Gastroesophageal sphincter (tissue), 4 donors: ENCODE results near the gene PACRGL. TPM values are rescaled to one million over a fixed set of nuclear protein-coding genes. Genes with fewer than 3 reads are reported as not detected.

ENCODE experiments used
- ATAC-seq: fragments of 150-250 bp; one replicate; pipeline ENCODE4 v1.9.1; 2016; ENCODE audit warnings: mild to moderate bottlenecking, moderate library complexity
- H3K27ac ChIP-seq, 4 donors: fragments of 200-600 bp; sonication (generic) in 3 of 4; 1 replicate in 3 of 4; 2 replicates in 1 of 4; pipeline ENCODE4 v1.5.1; 2016 to 2019
- H3K27me3 ChIP-seq: fragments of 200-600 bp; sonication (generic); one replicate; pipeline ENCODE4 v1.5.1; 2019
- H3K36me3 ChIP-seq, 2 donors: fragments of 200-600 bp; sonication (generic); one replicate each; pipeline ENCODE4 v1.5.1; 2019; ENCODE audit warnings: control low read depth in 1 of 2
- H3K4me1 ChIP-seq, 3 donors: fragments of 200-600 bp; sonication (generic); 1 replicate in 2 of 3; 2 replicates in 1 of 3; pipeline ENCODE4 v1.5.1; 2016 to 2019; ENCODE audit warnings: control low read depth in 2 of 3
- H3K4me3 ChIP-seq, 2 donors: fragments of 200-600 bp; sonication (generic); one replicate each; pipeline ENCODE4 v1.5.1; 2019; ENCODE audit warnings: mild to moderate bottlenecking in 1 of 2, moderate library complexity in 1 of 2
- H3K9me3 ChIP-seq, 3 donors: fragments of 200-600 bp; sonication (generic); one replicate each; pipeline ENCODE4 v1.5.1; 2017 to 2019; ENCODE audit warnings: control low read depth in 2 of 3
- EP300 ChIP-seq: sonication (generic); formaldehyde crosslinking; IDR thresholded peaks from one replicate; pipeline ENCODE4 v1.6.1; 2017; ENCODE audit warnings: antibody characterized with exemption, mild to moderate bottlenecking
- POLR2A ChIP-seq, 2 donors: fragments of 450-650 bp; IDR thresholded peaks; one replicate each; pipeline ENCODE4 v1.6.1; 2017; ENCODE audit warnings: antibody characterized with exemption in 2 of 2, mild to moderate bottlenecking in 2 of 2, moderate library complexity in 1 of 2
- POLR2AphosphoS5 ChIP-seq: sonication (generic); formaldehyde crosslinking; IDR thresholded peaks from one replicate; pipeline ENCODE4 v1.6.1; 2017; ENCODE audit warnings: antibody characterized with exemption
- WGBS, 2 donors: methylation state at CpG; one replicate each; pipeline ENCODE4 v1.1.5; 2018; ENCODE audit warnings: low coverage in 1 of 2; 5-methylcytosine and 5-hydroxymethylcytosine counted together
- total RNA-seq, 4 donors: library from RNA; depleted of rRNA; stranded (reverse); fragments of >200 nt; gene quantifications; one replicate each; pipeline ENCODE4 v1.1.0, GENCODE V29; 2016
- TF ChIP-seq, protein P1 (sequence below), 4 experiments: fragments of 200-600 bp in 2 of 4; fragments of 450-650 bp in 2 of 4; sonication (generic) in 1 of 4; IDR thresholded peaks; one replicate each; pipeline ENCODE4 v1.5.1; 2017 to 2019; ENCODE audit warnings: antibody characterized with exemption in 4 of 4, mild to moderate bottlenecking in 2 of 4, moderate library complexity in 2 of 4

Gene PACRGL
- total RNA-seq, 4 donors from 2014 or later: 27.3 to 38.6 (median 30.5) TPM

DNA sequence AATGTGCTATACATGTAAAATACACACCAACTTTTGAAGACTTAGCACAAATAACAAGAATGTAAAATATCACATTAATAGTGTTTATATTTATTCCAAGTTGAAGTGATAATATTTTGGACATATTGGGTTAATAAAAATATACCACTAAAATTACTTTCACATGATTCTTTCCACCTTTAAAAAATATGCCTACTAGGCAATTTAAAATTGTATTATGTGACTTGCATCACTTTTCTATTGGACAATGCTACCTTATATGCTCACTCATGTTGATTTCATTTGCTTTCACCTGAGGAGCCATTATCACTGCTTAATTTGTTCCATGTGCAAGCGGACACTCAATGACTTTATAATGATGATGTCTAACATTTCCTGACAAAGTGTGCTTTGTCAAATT lies 3.4 kb upstream of the PACRGL start:
- Histone ChIP-seq H3K4me1 (peaks cover 12 to 25% (median 13%) of the 10 kb centered on the region in 3 donors), H3K4me3 (no peak overlapping the region), H3K27ac (no peak overlapping the region), H3K36me3 (no peaks in the 10 kb centered on the region), H3K9me3 (no peaks in the 10 kb centered on the region), H3K27me3 (no peaks in the 10 kb centered on the region)
- WGBS, 2 donors: 93 to 100% methylated on average over 1 of the region's 1 CpG
- ATAC-seq: no peak
- TF ChIP-seq EP300 (no peak), POLR2AphosphoS5 (no peak), POLR2A (IDR thresholded peaks at IDR 0.05) (no peak)
- TF ChIP-seq, protein P1, sequence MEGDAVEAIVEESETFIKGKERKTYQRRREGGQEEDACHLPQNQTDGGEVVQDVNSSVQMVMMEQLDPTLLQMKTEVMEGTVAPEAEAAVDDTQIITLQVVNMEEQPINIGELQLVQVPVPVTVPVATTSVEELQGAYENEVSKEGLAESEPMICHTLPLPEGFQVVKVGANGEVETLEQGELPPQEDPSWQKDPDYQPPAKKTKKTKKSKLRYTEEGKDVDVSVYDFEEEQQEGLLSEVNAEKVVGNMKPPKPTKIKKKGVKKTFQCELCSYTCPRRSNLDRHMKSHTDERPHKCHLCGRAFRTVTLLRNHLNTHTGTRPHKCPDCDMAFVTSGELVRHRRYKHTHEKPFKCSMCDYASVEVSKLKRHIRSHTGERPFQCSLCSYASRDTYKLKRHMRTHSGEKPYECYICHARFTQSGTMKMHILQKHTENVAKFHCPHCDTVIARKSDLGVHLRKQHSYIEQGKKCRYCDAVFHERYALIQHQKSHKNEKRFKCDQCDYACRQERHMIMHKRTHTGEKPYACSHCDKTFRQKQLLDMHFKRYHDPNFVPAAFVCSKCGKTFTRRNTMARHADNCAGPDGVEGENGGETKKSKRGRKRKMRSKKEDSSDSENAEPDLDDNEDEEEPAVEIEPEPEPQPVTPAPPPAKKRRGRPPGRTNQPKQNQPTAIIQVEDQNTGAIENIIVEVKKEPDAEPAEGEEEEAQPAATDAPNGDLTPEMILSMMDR (IDR thresholded peaks at IDR 0.05): no peak

GRCh38 chr4:20698382-20698781 lies 1.9 kb upstream of the PACRGL start:
- H3K4me1 ChIP-seq: peaks cover 12 to 25% (median 13%) of the 10 kb centered on the region in 3 donors
- TF ChIP-seq POLR2A (IDR thresholded peaks at IDR 0.05) (no peak), POLR2AphosphoS5 (no peak), EP300 (no peak)
- TF ChIP-seq, protein P1 (IDR thresholded peaks at IDR 0.05): no peak
- no peaks in the 10 kb centered on the region for H3K36me3 ChIP-seq
- no peak for ATAC-seq
- H3K27me3 ChIP-seq: no peaks in the 10 kb centered on the region
- no peaks in the 10 kb centered on the region for H3K9me3 ChIP-seq
- 86 to 92% methylated on average over 4 of the region's 4 CpGs for WGBS, 2 donors
- no peak overlapping the region for H3K4me3 ChIP-seq
- no peak overlapping the region for H3K27ac ChIP-seq

GRCh38 chr4:20698820-20699219 lies 1.4 kb upstream of the PACRGL start:
- Histone ChIP-seq H3K4me3 (no peak overlapping the region), H3K27me3 (no peaks in the 10 kb centered on the region), H3K27ac (no peak overlapping the region), H3K36me3 (peaks cover 0 to under 1% of the 10 kb centered on the region in 2 donors), H3K9me3 (no peaks in the 10 kb centered on the region), H3K4me1 (peaks cover 12 to 25% (median 13%) of the 10 kb centered on the region in 3 donors)
- ATAC-seq: no peak
- TF ChIP-seq, protein P1 (IDR thresholded peaks at IDR 0.05): no peak
- TF ChIP-seq POLR2AphosphoS5 (no peak), POLR2A (IDR thresholded peaks at IDR 0.05) (no peak), EP300 (no peak)
- WGBS, 2 donors: 49 to 65% methylated on average over 3 to 4 of the region's 4 CpGs

GRCh38 chr4:20711335-20711734 lies 11.1 kb downstream of the PACRGL start:
- TF ChIP-seq, protein P1 (IDR thresholded peaks at IDR 0.05): no peak
- TF ChIP-seq EP300: no peak
- no peak for TF ChIP-seq POLR2A (IDR thresholded peaks at IDR 0.05)
- TF ChIP-seq POLR2AphosphoS5: no peak
- 80 to 100% methylated on average over 2 of the region's 2 CpGs for WGBS, 2 donors
- H3K36me3 ChIP-seq: peaks cover 7 to 95% of the 10 kb centered on the region in 2 donors
- H3K27ac ChIP-seq: no peak overlapping the region
- no peaks in the 10 kb centered on the region for H3K27me3 ChIP-seq
- no peak overlapping the region for H3K4me3 ChIP-seq
- peaks cover 0 to 2% (median 0%) of the 10 kb centered on the region in 3 donors for H3K9me3 ChIP-seq
- no peaks in the 10 kb centered on the region for H3K4me1 ChIP-seq
- no peak for ATAC-seq

GRCh38 chr4:20723019-20723418 lies 22.8 kb downstream of the PACRGL start:
- peaks cover 0 to 90% of the 10 kb centered on the region in 2 donors for H3K36me3 ChIP-seq
- H3K9me3 ChIP-seq: peaks cover 0 to 26% (median 0%) of the 10 kb centered on the region in 3 donors
- no peak for ATAC-seq
- TF ChIP-seq POLR2A (IDR thresholded peaks at IDR 0.05): no peak
- no peak for TF ChIP-seq POLR2AphosphoS5
- TF ChIP-seq EP300: no peak
- TF ChIP-seq, protein P1 (IDR thresholded peaks at IDR 0.05): no peak
- H3K4me3 ChIP-seq: no peak overlapping the region
- WGBS, 2 donors: 61 to 92% methylated on average over 3 of the region's 3 CpGs
- H3K27ac ChIP-seq: no peak overlapping the region
- H3K27me3 ChIP-seq: no peaks in the 10 kb centered on the region
- H3K4me1 ChIP-seq: no peaks in the 10 kb centered on the region
